Coronary artery (tissue), 2 donors: ENCODE measurements around the gene RPS14.

Source experiments
- DNase-seq: peaks from one replicate; pipeline ENCODE4 v3.0.0-alpha.2; 2017; ENCODE audit warnings: low spot score
- H3K27ac ChIP-seq, 2 donors: fragments of 200-600 bp; sonication (generic); one replicate each; pipeline ENCODE4 v1.5.1; 2016 to 2019
- H3K4me3 ChIP-seq: fragments of 200-600 bp; sonication (generic); 2 replicates; pipeline ENCODE4 v1.5.1; 2016; ENCODE audit warnings: mild to moderate bottlenecking, moderate library complexity
- CTCF ChIP-seq: fragments of 200-600 bp; sonication (generic); IDR thresholded peaks from one replicate; pipeline ENCODE4 v1.5.1; 2019; ENCODE audit warnings: antibody characterized with exemption

RPS14 gene

GRCh38 chr5:150440948-150441812, 8.4 kb downstream of the RPS14 start:
- Histone ChIP-seq H3K27ac (no peak overlapping the region), H3K4me3 (no peak overlapping the region)
- DNase-seq, result no peak
- TF ChIP-seq CTCF, result no peak

GRCh38 chr5:150438873-150439546, 10.5 kb downstream of the RPS14 start:
- DNase-seq, result no peak
- H3K4me3 ChIP-seq, result no peak overlapping the region
- TF ChIP-seq CTCF, result no peak
- no peak overlapping the region for H3K27ac ChIP-seq

GRCh38 chr5:150436141-150436680, 13.3 kb downstream of the RPS14 start:
- H3K27ac ChIP-seq, result no peak overlapping the region
- H3K4me3 ChIP-seq, result no peak overlapping the region
- peak; percentile 86 for TF ChIP-seq CTCF
- peak; percentile 86 for DNase-seq

- Histone ChIP-seq H3K27ac (no peak overlapping the region), H3K4me3 (no peak overlapping the region)
- no peak for TF ChIP-seq CTCF
- DNase-seq, result no peak
Measured at GRCh38 chr5:150434464-150434863, 15.1 kb downstream of the RPS14 start.

- Histone ChIP-seq H3K4me3 (no peak overlapping the region), H3K27ac (no peak overlapping the region)
- no peak for DNase-seq
- TF ChIP-seq CTCF, result no peak
Measured at GRCh38 chr5:150431574-150431973, 18.0 kb downstream of the RPS14 start.

GRCh38 chr5:150431048-150431447, 18.5 kb downstream of the RPS14 start:
- Histone ChIP-seq H3K4me3 (no peak overlapping the region), H3K27ac (no peak overlapping the region)

More at GRCh38 chr5:150431048-150431447, 18.5 kb downstream of the RPS14 start:
- no peak for DNase-seq
- no peak for TF ChIP-seq CTCF
